MCF 10A (cell line): ENCODE results near the gene LRRC74B. TPM values are rescaled to one million over a fixed set of nuclear protein-coding genes. Genes with fewer than 3 reads are reported as not detected.
A peak's percentile ranks its signal among the peaks of the same experiment; 100 is the strongest.

Source experiments
- Bru-seq: library from RNA; stranded (reverse); fragments of 400-500 nt; gene quantifications from one replicate; lab custom pipeline; 2021; lab: Mats Ljungman, UMichigan
- BruChase-seq, 2 experiments: library from RNA; stranded (reverse); fragments of 400-500 nt; gene quantifications; one replicate each; lab custom pipeline; 2021; lab: Mats Ljungman, UMichigan
- BruUV-seq: library from RNA; stranded (reverse); fragments of 400-500 nt; replicated peaks from 2 replicates; lab custom pipeline; 2021; lab: Mats Ljungman, UMichigan
- CTCF ChIA-PET: fragments of 300-600 bp; sonication (Branson Sonifier 250); formaldehyde crosslinking; extraction: SDS; loops from one replicate; lab custom pipeline; 2021; ENCODE audit warnings: antibody characterized with exemption, inconsistent platforms; lab: Yijun Ruan, JAX
- POLR2A ChIA-PET: fragments of 300-600, 350-650 bp; sonication (Branson Sonifier 250); formaldehyde crosslinking; extraction: SDS; loops from one replicate; lab custom pipeline; 2020; ENCODE audit warnings: antibody characterized with exemption, inconsistent platforms; lab: Yijun Ruan, JAX
- DNase-seq: peaks from one replicate; pipeline ENCODE4 v3.0.0-alpha.2; 2018; ENCODE audit not compliant: unreplicated experiment
- H3K27ac Mint-ChIP-seq: one replicate; pipeline ENCODE4 v1.8.0; 2022; ENCODE audit warnings: mild to moderate bottlenecking, low read depth, mixed read lengths; ENCODE audit not compliant: unreplicated experiment
- H3K27me3 Mint-ChIP-seq: one replicate; pipeline ENCODE4 v1.8.0; 2022; ENCODE audit warnings: mixed read lengths; ENCODE audit not compliant: insufficient read depth, unreplicated experiment
- H3K36me3 Mint-ChIP-seq: one replicate; pipeline ENCODE4 v1.8.0; 2022; ENCODE audit warnings: mild to moderate bottlenecking, moderate library complexity, mixed read lengths; ENCODE audit not compliant: insufficient read depth, unreplicated experiment
- H3K4me1 Mint-ChIP-seq: one replicate; pipeline ENCODE4 v1.8.0; 2022; ENCODE audit warnings: mixed read lengths; ENCODE audit not compliant: insufficient read depth, unreplicated experiment
- H3K4me3 Mint-ChIP-seq: one replicate; pipeline ENCODE4 v1.8.0; 2022; ENCODE audit warnings: mild to moderate bottlenecking, moderate library complexity, mixed read lengths; ENCODE audit not compliant: unreplicated experiment
- H3K9me3 Mint-ChIP-seq: one replicate; pipeline ENCODE4 v1.8.0; 2022; ENCODE audit warnings: mixed read lengths; ENCODE audit not compliant: unreplicated experiment
- intact Hi-C: fragments of 100-400 bp; cut with micrococcal nuclease; formaldehyde crosslinking; loops from 2 replicates; pipeline ENCODE4 v1.14.1; 2022
- long read RNA-seq: library from polyadenylated mRNA; stranded (forward); transcript quantifications from one replicate; pipeline ENCODE4 v2.0.0, GENCODE V29; 2022
- total RNA-seq: library from RNA; stranded (reverse); gene quantifications from 2 replicates; pipeline ENCODE4 v1.2.3, GENCODE V29; 2022
- TF ChIP-seq, protein P1 (sequence below): fragments of 200-600 bp; IDR thresholded peaks from one replicate; pipeline ENCODE4 v1.8.0; 2022; ENCODE audit warnings: antibody characterized with exemption, mild to moderate bottlenecking; ENCODE audit not compliant: unreplicated experiment

LRRC74B gene, protein sequence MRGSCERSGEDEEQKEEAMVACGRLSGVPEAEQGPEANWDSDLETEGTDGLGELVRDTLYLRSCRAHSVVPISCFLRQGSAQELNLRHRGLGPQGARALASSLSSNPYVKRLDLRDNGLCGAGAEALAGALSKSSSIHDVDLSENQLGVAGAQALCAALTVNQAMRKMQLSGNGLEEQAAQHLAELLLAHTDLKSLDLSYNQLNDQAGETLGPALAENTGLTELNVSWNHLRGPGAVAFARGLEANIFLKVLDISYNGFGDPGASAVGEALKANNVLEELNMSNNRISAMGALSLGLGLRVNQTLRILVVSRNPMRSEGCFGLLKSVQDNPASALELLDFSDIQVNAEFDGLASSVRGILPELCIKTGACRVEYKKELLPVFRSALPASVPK
- total RNA-seq = not detected in 2 replicates
- Bru-seq, nascent RNA = not detected
- BruChase-seq, experiment 1, labeled RNA remaining after a 6-hour chase = percentile 13 among the genes with signal in this experiment
- not detected for BruChase-seq, experiment 2, labeled RNA remaining after a 2-hour chase
- long read RNA-seq = 0 reads

GRCh38 chr22:21045585-21046294 lies at the start of gene LRRC74B:
LRRC74B (plus strand) TSS chr22:21045946; CDS start chr22:21045987, 41 bp downstream.
- POLR2A ChIA-PET = interaction anchor here (1.4 to 3.9 kb wide), 5 partner anchors 28 to 64 kb away, joined by 3 to 26 read pairs (median 6); partner anchors contain the start of genes LZTR1, P2RX6 and THAP7
- H3K36me3 Mint-ChIP-seq = no peaks in the 10 kb centered on the region
- H3K9me3 Mint-ChIP-seq = no peaks in the 10 kb centered on the region
- BruUV-seq = no TSS peak
- TF ChIP-seq, protein P1, sequence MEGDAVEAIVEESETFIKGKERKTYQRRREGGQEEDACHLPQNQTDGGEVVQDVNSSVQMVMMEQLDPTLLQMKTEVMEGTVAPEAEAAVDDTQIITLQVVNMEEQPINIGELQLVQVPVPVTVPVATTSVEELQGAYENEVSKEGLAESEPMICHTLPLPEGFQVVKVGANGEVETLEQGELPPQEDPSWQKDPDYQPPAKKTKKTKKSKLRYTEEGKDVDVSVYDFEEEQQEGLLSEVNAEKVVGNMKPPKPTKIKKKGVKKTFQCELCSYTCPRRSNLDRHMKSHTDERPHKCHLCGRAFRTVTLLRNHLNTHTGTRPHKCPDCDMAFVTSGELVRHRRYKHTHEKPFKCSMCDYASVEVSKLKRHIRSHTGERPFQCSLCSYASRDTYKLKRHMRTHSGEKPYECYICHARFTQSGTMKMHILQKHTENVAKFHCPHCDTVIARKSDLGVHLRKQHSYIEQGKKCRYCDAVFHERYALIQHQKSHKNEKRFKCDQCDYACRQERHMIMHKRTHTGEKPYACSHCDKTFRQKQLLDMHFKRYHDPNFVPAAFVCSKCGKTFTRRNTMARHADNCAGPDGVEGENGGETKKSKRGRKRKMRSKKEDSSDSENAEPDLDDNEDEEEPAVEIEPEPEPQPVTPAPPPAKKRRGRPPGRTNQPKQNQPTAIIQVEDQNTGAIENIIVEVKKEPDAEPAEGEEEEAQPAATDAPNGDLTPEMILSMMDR = no peak
- DNase-seq = peak; percentile 82
- H3K27me3 Mint-ChIP-seq = no peaks in the 10 kb centered on the region
- peak within 1 kb of the TSS; percentile 76 for H3K27ac Mint-ChIP-seq
- H3K4me1 Mint-ChIP-seq = peaks cover 30% of the 10 kb centered on the region
- peak within 1 kb of the TSS; percentile 74 for H3K4me3 Mint-ChIP-seq
- CTCF ChIA-PET = interaction anchor here (0.7 to 1.2 kb wide), 2 partner anchors 24 to 43 kb away, joined by 5 read pairs; no protein-coding TSS in a partner anchor
- intact Hi-C loops = no loop called here

- Mint-ChIP-seq H3K27ac (no peak overlapping the region), H3K4me1 (no peaks in the 10 kb centered on the region), H3K9me3 (no peaks in the 10 kb centered on the region), H3K4me3 (no peak overlapping the region), H3K36me3 (peaks cover 4% of the 10 kb centered on the region), H3K27me3 (no peaks in the 10 kb centered on the region)
- no peak for DNase-seq
- BruUV-seq = no TSS peak
- POLR2A ChIA-PET = interaction anchor here (0.7 kb wide), 1 partner anchor 14 kb away, joined by 3 read pairs; no protein-coding TSS in a partner anchor
- CTCF ChIA-PET = interaction anchor here (1.0 kb wide), 1 partner anchor 14 kb away, joined by 3 read pairs; the partner anchor contains the start of gene LZTR1
- TF ChIP-seq, protein P1 = no peak
- intact Hi-C loops = no loop called here
Measured at GRCh38 chr22:20996031-20996410, 49.7 kb upstream of the LRRC74B start.

- ChIA-PET CTCF (interaction anchor here (1.0 kb wide), 1 partner anchor 15 kb away, joined by 3 read pairs; the partner anchor contains the start of gene LZTR1), POLR2A (interaction anchor here (0.7 to 1.0 kb wide), 2 partner anchors 15 to 40 kb away, joined by 3 read pairs; no protein-coding TSS in a partner anchor)
- H3K27me3 Mint-ChIP-seq = no peaks in the 10 kb centered on the region
- peaks cover 13% of the 10 kb centered on the region for H3K36me3 Mint-ChIP-seq
- H3K4me1 Mint-ChIP-seq = no peaks in the 10 kb centered on the region
- no peak overlapping the region for H3K27ac Mint-ChIP-seq
- no TSS peak for BruUV-seq
- no peaks in the 10 kb centered on the region for H3K9me3 Mint-ChIP-seq
- intact Hi-C loops = no loop called here
- TF ChIP-seq, protein P1 = no peak
- H3K4me3 Mint-ChIP-seq = no peak overlapping the region
- no peak for DNase-seq
Measured at GRCh38 chr22:20996598-20997535, 48.9 kb upstream of the LRRC74B start.
